IMR-90 (cell line): ENCODE results near the gene MTPN. TPM values are rescaled to one million over a fixed set of nuclear protein-coding genes. Genes with fewer than 3 reads are reported as not detected.

Experiments used
- ATAC-seq: fragments of 200-7000 bp; cut with Tn5 transposase; 2 replicates; pipeline ENCODE4 v1.9.1; 2020; ENCODE audit warnings: low read depth, mild to moderate bottlenecking, moderate library complexity
- BruUV-seq: library from RNA; stranded (reverse); fragments of 400-500 nt; replicated peaks from 2 replicates; lab custom pipeline; 2021; lab: Mats Ljungman, UMichigan
- CTCF ChIA-PET: fragments of 300-600 bp; formaldehyde crosslinking; extraction: SDS; loops from one replicate; lab custom pipeline; 2021; ENCODE audit warnings: antibody characterized with exemption; lab: Yijun Ruan, JAX
- POLR2A ChIA-PET: fragments of 300-600 bp; sonication (Branson Sonifier 250); formaldehyde crosslinking; loops from one replicate; lab custom pipeline; 2022; ENCODE audit warnings: antibody characterized with exemption; ENCODE audit not compliant: unreplicated experiment; lab: Charles Lee
- DNase-seq: peaks from one replicate; pipeline ENCODE4 v3.0.0; 2013
- H2AFZ ChIP-seq: replicated peaks from 2 replicates; pipeline ENCODE3; 2013; ENCODE audit warnings: low read length, mild to moderate bottlenecking; ENCODE audit not compliant: poor library complexity
- H2AK5ac ChIP-seq: 2 replicates; pipeline ENCODE4 v1.6.1; 2013; ENCODE audit warnings: low read depth, low read length, inconsistent platforms
- H2AK9ac ChIP-seq: replicated peaks from 2 replicates; pipeline ENCODE3; 2013; ENCODE audit warnings: mild to moderate bottlenecking, low read depth, low read length, moderate library complexity; ENCODE audit not compliant: poor library complexity
- H2BK120ac ChIP-seq: 2 replicates; pipeline ENCODE4 v1.6.1; 2013; ENCODE audit warnings: low read depth, low read length, inconsistent platforms
- H2BK15ac ChIP-seq: 3 replicates; pipeline ENCODE4 v1.6.1; 2013; ENCODE audit warnings: low read depth, low read length, inconsistent platforms
- H2BK20ac ChIP-seq: 2 replicates; pipeline ENCODE4 v1.6.1; 2013; ENCODE audit warnings: low read depth, mild to moderate bottlenecking, inconsistent platforms, low read length, moderate library complexity
- H2BK5ac ChIP-seq: 2 replicates; pipeline ENCODE4 v1.6.1; 2013; ENCODE audit warnings: mild to moderate bottlenecking, low read depth, low read length, inconsistent platforms; ENCODE audit not compliant: poor library complexity, severe bottlenecking
- H3K14ac ChIP-seq: replicated peaks from 2 replicates; pipeline ENCODE4 v1.6.1; 2013; ENCODE audit warnings: low read depth, low read length, inconsistent platforms
- H3K18ac ChIP-seq: 2 replicates; pipeline ENCODE4 v1.6.1; 2013; ENCODE audit warnings: low read depth, low read length, control low read depth
- H3K23ac ChIP-seq: 2 replicates; pipeline ENCODE4 v1.6.1; 2013; ENCODE audit warnings: low read depth, low read length, inconsistent platforms
- H3K27ac ChIP-seq: 2 replicates; pipeline ENCODE4 v1.5.1; 2013; ENCODE audit warnings: mild to moderate bottlenecking, control low read depth, low read length; ENCODE audit not compliant: insufficient read depth
- H3K27me3 ChIP-seq: 2 replicates; pipeline ENCODE4 v1.6.1; 2013; ENCODE audit warnings: low read length; ENCODE audit not compliant: control insufficient read depth, insufficient read depth
- H3K36me3 ChIP-seq: 2 replicates; pipeline ENCODE4 v1.6.1; 2013; ENCODE audit warnings: low read length, mixed read lengths; ENCODE audit not compliant: control insufficient read depth, insufficient read depth
- H3K4ac ChIP-seq: 2 replicates; pipeline ENCODE4 v1.6.1; 2013; ENCODE audit warnings: low read depth, low read length, inconsistent platforms
- H3K4me1 ChIP-seq: 2 replicates; pipeline ENCODE4 v1.6.1; 2013; ENCODE audit warnings: low read length, mixed read lengths; ENCODE audit not compliant: control insufficient read depth, insufficient read depth
- H3K4me2 ChIP-seq: 2 replicates; pipeline ENCODE4 v1.6.1; 2013; ENCODE audit warnings: low read depth, mild to moderate bottlenecking, control low read depth, low read length, moderate library complexity
- H3K4me3 ChIP-seq: 2 replicates; pipeline ENCODE4 v1.5.1; 2013; ENCODE audit warnings: low read depth, mild to moderate bottlenecking, control low read depth, low read length, moderate library complexity; ENCODE audit not compliant: insufficient read depth
- H3K56ac ChIP-seq: 2 replicates; pipeline ENCODE4 v1.6.1; 2013; ENCODE audit warnings: low read length, inconsistent platforms; ENCODE audit not compliant: insufficient read depth; ENCODE audit errors: extremely low read depth
- H3K79me1 ChIP-seq, 2 experiments: 2 replicates each; pipeline ENCODE4 v1.6.1; 2013; ENCODE audit warnings: low read length in 2 of 2, inconsistent platforms in 1 of 2, low read depth in 1 of 2
- H3K9ac ChIP-seq: 2 replicates; pipeline ENCODE4 v1.6.1; 2013; ENCODE audit warnings: low read depth, low read length, control low read depth
- H3K9me1 ChIP-seq: 2 replicates; pipeline ENCODE4 v1.6.1; 2013; ENCODE audit warnings: low read length, inconsistent platforms; ENCODE audit not compliant: insufficient read depth
- H3K9me3 ChIP-seq: 2 replicates; pipeline ENCODE4 v1.6.1; 2013; ENCODE audit warnings: low read length; ENCODE audit not compliant: control insufficient read depth, insufficient read depth
- H4K20me1 ChIP-seq: 2 replicates; pipeline ENCODE4 v1.6.1; 2013; ENCODE audit warnings: low read length, inconsistent platforms; ENCODE audit not compliant: insufficient read depth
- H4K5ac ChIP-seq: 2 replicates; pipeline ENCODE4 v1.6.1; 2013; ENCODE audit warnings: mild to moderate bottlenecking, low read depth, low read length, control low read depth
- H4K8ac ChIP-seq, 2 experiments: 2 replicates each; pipeline ENCODE4 v1.6.1; 2013; ENCODE audit warnings: low read depth in 2 of 2, low read length in 2 of 2, control low read depth in 1 of 2, inconsistent platforms in 1 of 2
- H4K91ac ChIP-seq: 2 replicates; pipeline ENCODE4 v1.6.1; 2013; ENCODE audit warnings: low read depth, low read length, inconsistent platforms; ENCODE audit not compliant: insufficient read depth
- CHD1 ChIP-seq: IDR thresholded peaks from 2 replicates; pipeline ENCODE4 v1.6.1; 2012; ENCODE audit warnings: low read depth, low read length, improper control_type of control experiment
- POLR2A ChIP-seq: IDR thresholded peaks from 2 replicates; pipeline ENCODE4 v1.6.1; 2012; ENCODE audit warnings: mild to moderate bottlenecking, low read depth, low read length
- RCOR1 ChIP-seq: IDR thresholded peaks from 2 replicates; pipeline ENCODE4 v1.6.1; 2012; ENCODE audit warnings: mild to moderate bottlenecking, low read length, improper control_type of control experiment; ENCODE audit not compliant: insufficient replicate concordance
- SMC3 ChIP-seq: fragments of 150-350 bp; IDR thresholded peaks from 2 replicates; pipeline ENCODE4 v1.6.1; 2016; ENCODE audit warnings: low read depth, mild to moderate bottlenecking, antibody characterized with exemption, low read length, moderate library complexity
- WGBS, 2 experiments: methylation state at CpG; one replicate each; pipeline versions ENCODE4 v1.1.5 to v1.1.7; 2013; ENCODE audit warnings: missing lambda C conversion rate in 2 of 2; ENCODE audit not compliant: insufficient read length in 1 of 2; ENCODE audit errors: extremely low coverage in 2 of 2; 5-methylcytosine and 5-hydroxymethylcytosine counted together
- dilution Hi-C: fragments of 300-500 bp; cut with HindIII; formaldehyde crosslinking; loops from one replicate; pipeline ENCODE4 v1.14.3; 2018; ENCODE audit warnings: low sequenced_read_pairs; ENCODE audit not compliant: unreplicated experiment
- in situ Hi-C: fragments of 300-500 bp; cut with MboI; formaldehyde crosslinking; loops from 3 replicates; pipeline ENCODE4 v1.14.3; 2019; ENCODE audit warnings: low sequenced_read_pairs, inconsistent platforms, mixed read lengths
- intact Hi-C: fragments of 100-400 bp; cut with micrococcal nuclease; formaldehyde crosslinking; loops from 2 replicates; pipeline ENCODE4 v1.10.0; 2022
- polyA plus RNA-seq, 3 experiments: library from polyadenylated mRNA; depleted of rRNA; stranded (reverse); fragments of >200 nt; gene quantifications; 2 replicates each; pipeline ENCODE4 v1.2.3, GENCODE V29; 2012; ENCODE audit warnings: low replicate concordance in 1 of 3
- total RNA-seq: library from RNA; depleted of rRNA; stranded (reverse); fragments of >200 nt; gene quantifications from 2 replicates; pipeline ENCODE4 v1.2.3, GENCODE V29; 2012
- TF ChIP-seq, protein P1 (sequence below): fragments of 150-350 bp; IDR thresholded peaks from 2 replicates; pipeline ENCODE4 v1.6.1; 2017; ENCODE audit warnings: mild to moderate bottlenecking, antibody characterized with exemption, low read length, low read depth

The MTPN gene
- total and polyA plus RNA-seq, 2 of the 4 experiments (the other 2 are of a cell fraction), result 58.8 to 94.4 TPM

DNA sequence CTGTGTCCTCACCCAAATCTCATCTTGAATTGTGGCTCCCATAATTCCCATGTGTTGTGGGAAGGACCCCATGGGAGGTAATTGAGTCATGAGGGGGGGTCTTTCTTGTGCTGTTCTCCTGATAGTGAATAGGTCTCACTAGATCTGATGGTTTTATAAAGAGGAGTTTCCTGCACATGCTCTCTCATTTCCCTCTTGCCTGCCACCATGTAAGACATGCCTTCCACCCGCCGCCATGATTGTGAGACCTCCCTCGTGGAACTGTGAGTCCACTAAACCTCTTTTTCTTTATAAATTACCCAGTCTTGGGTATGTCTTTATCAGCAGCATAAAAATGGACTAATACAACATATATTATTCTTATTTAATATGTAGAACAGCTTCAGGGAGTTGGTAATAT lies 29.0 kb upstream of the MTPN start:
- intact Hi-C loops (loop anchor here (5.0 kb wide), 1 partner anchor 84 kb away; no protein-coding TSS in a partner anchor), dilution Hi-C loops (no loop called here), in situ Hi-C loops (loop anchor here (5.0 to 25.0 kb wide), 3 partner anchors 204 to 744 kb away; no protein-coding TSS in a partner anchor)
- Histone ChIP-seq H4K5ac (no peak overlapping the region), H2AK9ac (no peak overlapping the region), H3K27ac (no peak overlapping the region), H3K23ac (no peak overlapping the region), H3K4ac (no peak overlapping the region), H2AK5ac (no peak overlapping the region), H3K9me3 (no peaks in the 10 kb centered on the region), H2BK20ac (no peak overlapping the region), H3K27me3 (no peaks in the 10 kb centered on the region; the same call in 1 of the 2 replicates), H3K4me2 (no peak overlapping the region), H3K4me1 (no peaks in the 10 kb centered on the region), H3K9me1 (no peaks in the 10 kb centered on the region), H3K4me3 (no peak overlapping the region), H3K14ac (no peak overlapping the region), H2BK120ac (no peak overlapping the region), H3K79me1 (no peaks in the 10 kb centered on the region), H3K56ac (no peak overlapping the region), H4K8ac (no peak overlapping the region), H2BK5ac (no peak overlapping the region), H4K91ac (no peak overlapping the region), H3K18ac (no peak overlapping the region), H3K36me3 (no peaks in the 10 kb centered on the region), H2AFZ (no peak overlapping the region), H4K20me1 (no peaks in the 10 kb centered on the region), H2BK15ac (no peak overlapping the region), H3K9ac (no peak overlapping the region)
- POLR2A ChIA-PET, result no interaction called here
- CTCF ChIA-PET, result interaction anchor here (1.4 kb wide), 1 partner anchor 205 kb away, joined by 3 read pairs; no protein-coding TSS in a partner anchor
- no TSS peak for BruUV-seq
- DNase-seq (no peak), ATAC-seq (no peak)
- TF ChIP-seq SMC3, result no peak
- TF ChIP-seq RCOR1, result no peak
- no peak for TF ChIP-seq POLR2A
- TF ChIP-seq, protein P1, sequence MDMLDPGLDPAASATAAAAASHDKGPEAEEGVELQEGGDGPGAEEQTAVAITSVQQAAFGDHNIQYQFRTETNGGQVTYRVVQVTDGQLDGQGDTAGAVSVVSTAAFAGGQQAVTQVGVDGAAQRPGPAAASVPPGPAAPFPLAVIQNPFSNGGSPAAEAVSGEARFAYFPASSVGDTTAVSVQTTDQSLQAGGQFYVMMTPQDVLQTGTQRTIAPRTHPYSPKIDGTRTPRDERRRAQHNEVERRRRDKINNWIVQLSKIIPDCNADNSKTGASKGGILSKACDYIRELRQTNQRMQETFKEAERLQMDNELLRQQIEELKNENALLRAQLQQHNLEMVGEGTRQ, result no peak
- no peak for TF ChIP-seq CHD1
- no CpG with 5 or more reads among the region's 3 CpGs for WGBS, 2 experiments
